ENCODE data around the gene NFILZ.

The NFILZ gene

GRCh38 chr19:8643860-8644653, 13.6 kb downstream of the NFILZ start:
- no peak for DNase-seq

DNA sequence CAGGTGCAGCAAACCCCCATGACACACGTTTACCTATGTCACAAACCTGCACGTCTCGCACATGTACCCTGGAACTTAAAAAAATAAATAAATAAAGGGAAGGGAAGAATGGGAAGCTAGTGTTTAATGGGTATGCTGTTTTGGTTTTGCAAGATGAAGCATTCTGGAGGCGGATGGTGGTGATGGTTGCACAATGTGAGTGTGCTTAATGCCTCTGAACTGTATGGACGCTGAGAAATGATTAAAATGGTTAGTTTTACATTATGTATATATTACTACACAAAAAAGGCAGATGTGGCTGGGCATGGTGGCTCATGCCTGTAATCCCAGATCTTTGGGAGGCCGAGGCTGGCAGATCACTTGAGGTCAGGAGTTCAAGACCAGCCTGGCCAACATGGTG, 17.8 kb downstream of the NFILZ start:
- DNase-seq: no peak

- peak; percentile 46 for DNase-seq
Measured at GRCh38 chr19:8654591-8655339, 24.3 kb downstream of the NFILZ start.

DNA sequence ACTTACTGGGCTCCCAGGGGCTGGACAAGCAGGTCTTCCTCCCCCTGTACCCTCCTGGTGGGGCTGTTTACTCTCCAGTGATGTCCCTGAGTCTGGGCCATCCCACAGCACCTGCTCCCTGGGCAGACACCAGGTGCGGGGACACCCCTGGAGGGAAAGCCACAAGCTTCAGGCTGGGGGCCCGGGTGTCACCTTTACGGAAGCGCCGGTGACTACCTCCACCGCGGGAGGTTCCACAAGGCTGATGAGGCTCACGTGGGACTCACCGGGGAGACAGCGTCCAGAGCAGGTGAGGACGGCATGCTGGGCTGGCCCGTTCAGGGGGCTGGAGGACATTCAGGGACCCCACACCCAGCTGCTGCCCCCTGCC, 24.9 kb downstream of the NFILZ start:
- DNase-seq: peak; percentile 37

DNA sequence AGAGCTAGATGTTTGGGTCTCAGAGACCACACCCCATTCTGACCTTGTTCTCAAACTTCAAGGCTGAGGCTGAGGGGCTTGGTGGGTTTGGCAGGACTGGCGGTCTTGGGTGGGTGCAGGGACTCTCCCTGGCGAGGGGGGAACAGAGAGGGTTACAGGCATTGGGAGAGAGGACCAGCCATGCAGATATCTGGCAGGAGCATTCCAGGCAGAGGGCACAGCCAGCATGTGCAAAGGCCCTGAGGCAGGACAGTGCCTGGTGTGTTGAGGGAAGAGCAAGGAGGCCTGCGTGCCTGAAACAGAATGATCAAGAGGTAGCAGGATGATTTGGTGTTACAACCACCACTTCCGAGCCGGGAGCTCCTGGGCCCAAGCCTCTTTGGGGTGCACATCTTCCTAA, 27.4 kb downstream of the NFILZ start:
- DNase-seq: no peak

DNA sequence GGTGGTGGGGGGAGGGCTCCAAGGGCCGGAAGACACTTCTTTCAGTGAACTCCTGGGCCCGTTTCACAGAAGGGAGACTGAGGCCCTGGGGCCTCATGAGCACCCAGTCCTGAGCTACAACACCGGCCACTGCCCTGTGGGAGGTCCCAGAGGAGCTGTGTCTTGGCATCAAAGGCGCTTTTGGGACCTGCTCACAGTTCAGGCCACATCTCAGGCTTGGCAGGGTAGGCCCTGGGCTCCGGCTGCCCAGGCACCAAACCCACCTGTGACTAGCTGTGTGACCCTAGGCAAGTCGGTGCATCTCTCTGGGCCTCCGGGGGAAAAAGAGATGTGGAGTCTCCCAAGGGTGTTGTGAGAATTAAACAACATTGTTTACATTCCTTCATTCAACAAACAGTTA, 29.5 kb downstream of the NFILZ start:
- no peak for DNase-seq

DNA sequence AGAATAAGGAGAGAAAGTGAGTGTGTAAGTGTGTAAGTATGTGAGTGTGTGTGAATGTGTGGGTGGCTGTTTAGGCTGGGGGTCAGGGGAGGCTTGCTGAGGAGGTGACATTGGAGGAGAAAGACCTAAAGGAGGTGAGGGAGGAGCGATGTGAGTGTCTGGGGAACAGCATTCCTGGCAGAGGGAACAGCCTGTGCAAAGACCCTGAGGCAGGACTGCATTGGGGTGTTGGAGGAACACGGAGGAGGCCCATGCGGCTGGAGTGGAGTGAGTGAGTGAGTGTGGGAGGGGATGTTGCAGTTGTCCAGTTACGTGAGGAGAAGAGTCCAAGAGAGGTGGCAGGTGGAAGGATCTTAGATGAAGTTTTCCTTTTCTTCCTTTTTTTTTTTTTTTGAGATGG, 31.8 kb downstream of the NFILZ start:
- DNase-seq: no peak

GRCh38 chr19:8663920-8664670, 33.7 kb downstream of the NFILZ start:
- peak; percentile 35 for DNase-seq

GRCh38 chr19:8664671-8665057, 34.2 kb downstream of the NFILZ start:
- no peak for DNase-seq

DNA sequence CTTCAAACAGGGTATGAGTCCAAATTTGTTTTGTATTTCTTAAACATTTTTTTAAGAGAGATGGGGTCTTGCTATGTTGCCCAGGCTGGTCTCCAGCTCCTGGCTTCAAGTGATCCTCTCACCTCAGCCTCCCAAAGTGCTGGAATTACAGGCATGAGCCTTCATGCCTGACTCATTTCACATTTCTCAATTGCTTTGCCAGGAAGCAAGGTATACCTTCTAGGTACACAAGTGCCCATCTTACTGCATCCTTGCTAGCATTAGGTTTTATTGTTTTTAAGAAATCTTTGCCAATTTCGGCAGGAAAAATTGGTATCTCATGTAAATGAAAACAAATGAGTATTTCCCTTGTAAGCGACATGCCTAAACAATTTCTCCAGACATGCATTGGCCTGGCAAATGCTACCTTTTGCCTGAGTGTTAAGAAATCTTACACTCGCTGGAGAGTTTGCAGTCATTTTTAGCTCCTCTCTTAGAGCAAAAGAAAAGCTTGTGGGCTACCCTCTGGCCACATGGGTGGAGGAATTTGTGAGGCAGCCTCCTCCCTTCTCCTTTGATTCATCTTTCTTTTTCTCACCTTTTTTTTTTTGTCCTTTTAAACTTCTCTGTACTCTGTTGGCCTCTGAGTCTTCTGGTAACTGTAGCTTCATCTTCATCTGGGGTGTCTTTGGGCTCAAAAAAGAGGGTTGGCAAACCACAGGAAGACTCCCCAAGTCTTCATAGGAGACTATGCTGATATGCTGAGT, 35.2 kb downstream of the NFILZ start:
- DNase-seq: no peak

GRCh38 chr19:8666814-8667405, 36.5 kb downstream of the NFILZ start:
- no peak for DNase-seq

- DNase-seq: no peak
Measured at GRCh38 chr19:8673276-8673891, 43.0 kb downstream of the NFILZ start.

GRCh38 chr19:8675066-8675465, 44.6 kb downstream of the NFILZ start:
- DNase-seq: no peak

DNA sequence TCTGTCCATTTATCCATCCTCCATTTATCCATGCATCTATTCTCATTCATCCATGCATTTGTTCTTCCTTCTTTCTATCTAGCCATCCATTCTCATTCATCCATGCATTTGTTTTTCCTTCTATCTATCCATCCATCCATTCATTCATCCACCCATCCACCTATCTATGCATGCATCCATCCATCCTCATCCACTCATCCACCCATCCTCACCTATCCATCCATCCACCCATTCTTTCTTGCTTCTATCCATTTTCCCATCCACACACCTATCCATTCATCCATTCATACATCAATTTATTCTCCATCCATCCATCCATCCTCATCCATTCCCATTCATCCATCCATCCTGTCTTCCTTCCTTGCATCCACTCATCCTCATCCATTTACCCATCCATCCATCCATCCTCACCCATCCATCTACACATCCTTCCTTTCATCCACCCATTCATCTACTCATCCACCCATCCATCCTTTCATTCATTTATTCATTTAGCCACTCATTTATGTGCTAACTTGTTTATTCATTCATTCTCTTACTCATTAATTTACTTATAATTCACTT, 47.9 kb downstream of the NFILZ start:
- no peak for DNase-seq
